IPS-NIHi7 (cell line): ENCODE measurements around the gene STK10.

ENCODE experiments used
- DNase-seq: peaks from one replicate; pipeline ENCODE4 v3.0.0; 2012; ENCODE audit warnings: mixed read lengths; ENCODE audit errors: extremely low spot score

STK10 gene

GRCh38 chr5:172009536-172010270 lies 178.3 kb downstream of the STK10 start:
- no peak for DNase-seq

GRCh38 chr5:172008689-172009141 lies 179.3 kb downstream of the STK10 start:
- DNase-seq, result peak; percentile 32

- DNase-seq, result no peak
Measured at GRCh38 chr5:172008111-172008455, 179.9 kb downstream of the STK10 start.

- no peak for DNase-seq
Measured at GRCh38 chr5:172007175-172008110, 180.6 kb downstream of the STK10 start.

GRCh38 chr5:172006321-172007174 lies 181.5 kb downstream of the STK10 start, which contains the start of gene FBXW11:
Gene FBXW11 (minus strand): TSS chr5:172006638. CDS start chr5:172006502, 136 bp downstream.
- peak; percentile 94 for DNase-seq

- peak; percentile 41 for DNase-seq
Measured at GRCh38 chr5:172005708-172006320, 182.2 kb downstream of the STK10 start.

- DNase-seq, result no peak
Measured at GRCh38 chr5:172004824-172005237, 183.2 kb downstream of the STK10 start.

- no peak for DNase-seq
Measured at GRCh38 chr5:172003746-172004145, 184.3 kb downstream of the STK10 start.

- no peak for DNase-seq
Measured at GRCh38 chr5:172002840-172003512, 185.0 kb downstream of the STK10 start.

GRCh38 chr5:172002310-172002709 lies 185.7 kb downstream of the STK10 start:
- DNase-seq, result no peak

- no peak for DNase-seq
Measured at GRCh38 chr5:171999877-172000276, 188.1 kb downstream of the STK10 start.

GRCh38 chr5:171999100-171999499 lies 188.9 kb downstream of the STK10 start:
- DNase-seq, result no peak

- DNase-seq, result no peak
Measured at GRCh38 chr5:171997011-171997410, 191.0 kb downstream of the STK10 start.

- DNase-seq, result no peak
Measured at GRCh38 chr5:171992813-171993212, 195.2 kb downstream of the STK10 start.

GRCh38 chr5:171992305-171992704 lies 195.7 kb downstream of the STK10 start:
- no peak for DNase-seq
